ENCODE data around the gene ZNF853. TPM values are rescaled to one million over a fixed set of nuclear protein-coding genes. Genes with fewer than 3 reads are reported as not detected.
A peak's percentile ranks its signal among the peaks of the same experiment; 100 is the strongest.

ZNF853 gene
- total and polyA plus RNA-seq, 10 of the 15 experiments (the other 5 are each of a cell fraction or from before 2014, with no cell fraction given) = 0.04 to 0.26 (median 0.05) TPM; not detected in 4

- Histone ChIP-seq H3K9ac (ENCODE audit: control insufficient read depth, insufficient read depth, low read length) (no peak overlapping the region), H2AFZ (ENCODE audit: control insufficient read depth, low read depth, low read length) (no peak overlapping the region), H3K36me3 (ENCODE audit: control insufficient read depth in 2 of 2, insufficient read depth in 2 of 2, low read length in 1 of 2) (peaks cover 5 to 37% of the 10 kb centered on the region in 2 experiments), H3K4me2 (ENCODE audit: control insufficient read depth, insufficient read depth) (no peak overlapping the region), H3K79me2 (ENCODE audit: control insufficient read depth, insufficient read depth, low read length) (peaks cover under 1% of the 10 kb centered on the region; the same call in 1 of the 2 replicates), H4K20me1 (ENCODE audit: control insufficient read depth, insufficient read depth) (no peaks in the 10 kb centered on the region), H3K9me3 (replicated peaks; ENCODE audit: control insufficient read depth, insufficient read depth, low read length) (no peaks in the 10 kb centered on the region; the same call in 2 of the 3 replicates), H3K4me1 (ENCODE audit: control insufficient read depth, insufficient read depth, low read length) (no peaks in the 10 kb centered on the region), H3K27me3 (replicated peaks in 1 of 2; ENCODE audit: control insufficient read depth in 2 of 2, insufficient read depth in 2 of 2, low read length in 1 of 2) (no peaks in the 10 kb centered on the region), H3K27ac (ENCODE audit: control insufficient read depth, insufficient read depth) (no peak overlapping the region), H3K4me3 (no peak overlapping the region)
- WGBS (ENCODE audit: insufficient coverage, insufficient replicate concordance, low lambda C conversion rate, missing lambda C conversion rate) = 99% methylated on average over 21 of the region's 21 CpGs
- ChIA-PET CTCF (no interaction called here), POLR2A (no interaction called here), SMC1A (ENCODE audit: uncharacterized antibody, unreplicated experiment) (no interaction called here), RAD21 (ENCODE audit: unreplicated experiment) (no interaction called here)
- BruUV-seq (replicated peaks) = no TSS peak
- in situ Hi-C loops (cut with MboI) = no loop called here
- no peak for ATAC-seq
- no peak for DNase-seq (ENCODE audit: low read depth, low spot score)
- intact Hi-C loops (cut with micrococcal nuclease; ENCODE audit: unreplicated experiment) = no loop called here
- no peak for FAIRE-seq
- TF ChIP-seq POLR2A (IDR thresholded peaks at IDR 0.05; ENCODE audit: low read depth, low read length) = peak; percentile 26; the same call in 1 of the 2 replicates
- no peak for TF ChIP-seq IKZF1 (conservative IDR thresholded peaks at IDR 0.05)
These were observed 28.7 kb downstream of the ZNF853 start for GRCh38 chr7:6643915-6644625.

- Histone ChIP-seq H3K4me1 (ENCODE audit: control insufficient read depth, insufficient read depth, low read length) (no peaks in the 10 kb centered on the region), H3K27ac (ENCODE audit: control insufficient read depth, insufficient read depth) (no peak overlapping the region), H3K9ac (ENCODE audit: control insufficient read depth, insufficient read depth, low read length) (no peak overlapping the region), H3K36me3 (ENCODE audit: control insufficient read depth in 2 of 2, insufficient read depth in 2 of 2, low read length in 1 of 2) (peaks cover 5 to 42% of the 10 kb centered on the region in 2 experiments), H3K79me2 (ENCODE audit: control insufficient read depth, insufficient read depth, low read length) (no peaks in the 10 kb centered on the region), H3K4me3 (no peak overlapping the region), H3K4me2 (ENCODE audit: control insufficient read depth, insufficient read depth) (no peak overlapping the region), H2AFZ (ENCODE audit: control insufficient read depth, low read depth, low read length) (no peak overlapping the region), H3K27me3 (replicated peaks in 1 of 2; ENCODE audit: control insufficient read depth in 2 of 2, insufficient read depth in 2 of 2, low read length in 1 of 2) (no peaks in the 10 kb centered on the region), H4K20me1 (ENCODE audit: control insufficient read depth, insufficient read depth) (no peaks in the 10 kb centered on the region), H3K9me3 (replicated peaks; ENCODE audit: control insufficient read depth, insufficient read depth, low read length) (no peaks in the 10 kb centered on the region; the same call in 2 of the 3 replicates)
- ATAC-seq (no peak), DNase-seq (ENCODE audit: low read depth, low spot score) (no peak), FAIRE-seq (no peak)
- ChIA-PET POLR2A (no interaction called here), SMC1A (ENCODE audit: uncharacterized antibody, unreplicated experiment) (no interaction called here), RAD21 (ENCODE audit: unreplicated experiment) (no interaction called here), CTCF (no interaction called here)
- no TSS peak for BruUV-seq (replicated peaks)
- intact Hi-C loops (cut with micrococcal nuclease; ENCODE audit: unreplicated experiment) (no loop called here), in situ Hi-C loops (cut with MboI) (no loop called here)
- WGBS (ENCODE audit: insufficient coverage, insufficient replicate concordance, low lambda C conversion rate, missing lambda C conversion rate) = 92% methylated on average over 9 of the region's 10 CpGs
- no peak for TF ChIP-seq BCL3 (IDR thresholded peaks at IDR 0.05; ENCODE audit: borderline replicate concordance, insufficient read depth, low read depth, low read length, poor library complexity, severe bottlenecking)
- TF ChIP-seq MTA2 (IDR thresholded peaks at IDR 0.05; ENCODE audit: low read depth) = no peak
- no peak for TF ChIP-seq CREM (IDR thresholded peaks at IDR 0.05; ENCODE audit: low read depth)
- TF ChIP-seq ESRRA (IDR thresholded peaks at IDR 0.05; ENCODE audit: low read length) = no peak
- TF ChIP-seq ATF2 (IDR thresholded peaks at IDR 0.05; ENCODE audit: low read length) = no peak
- no peak for TF ChIP-seq RB1 (IDR thresholded peaks at IDR 0.05; ENCODE audit: borderline replicate concordance)
- no peak for TF ChIP-seq RUNX3 (IDR thresholded peaks at IDR 0.05; ENCODE audit: low read length)
- TF ChIP-seq, protein P1, sequence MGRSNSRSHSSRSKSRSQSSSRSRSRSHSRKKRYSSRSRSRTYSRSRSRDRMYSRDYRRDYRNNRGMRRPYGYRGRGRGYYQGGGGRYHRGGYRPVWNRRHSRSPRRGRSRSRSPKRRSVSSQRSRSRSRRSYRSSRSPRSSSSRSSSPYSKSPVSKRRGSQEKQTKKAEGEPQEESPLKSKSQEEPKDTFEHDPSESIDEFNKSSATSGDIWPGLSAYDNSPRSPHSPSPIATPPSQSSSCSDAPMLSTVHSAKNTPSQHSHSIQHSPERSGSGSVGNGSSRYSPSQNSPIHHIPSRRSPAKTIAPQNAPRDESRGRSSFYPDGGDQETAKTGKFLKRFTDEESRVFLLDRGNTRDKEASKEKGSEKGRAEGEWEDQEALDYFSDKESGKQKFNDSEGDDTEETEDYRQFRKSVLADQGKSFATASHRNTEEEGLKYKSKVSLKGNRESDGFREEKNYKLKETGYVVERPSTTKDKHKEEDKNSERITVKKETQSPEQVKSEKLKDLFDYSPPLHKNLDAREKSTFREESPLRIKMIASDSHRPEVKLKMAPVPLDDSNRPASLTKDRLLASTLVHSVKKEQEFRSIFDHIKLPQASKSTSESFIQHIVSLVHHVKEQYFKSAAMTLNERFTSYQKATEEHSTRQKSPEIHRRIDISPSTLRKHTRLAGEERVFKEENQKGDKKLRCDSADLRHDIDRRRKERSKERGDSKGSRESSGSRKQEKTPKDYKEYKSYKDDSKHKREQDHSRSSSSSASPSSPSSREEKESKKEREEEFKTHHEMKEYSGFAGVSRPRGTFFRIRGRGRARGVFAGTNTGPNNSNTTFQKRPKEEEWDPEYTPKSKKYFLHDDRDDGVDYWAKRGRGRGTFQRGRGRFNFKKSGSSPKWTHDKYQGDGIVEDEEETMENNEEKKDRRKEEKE (IDR thresholded peaks at IDR 0.05) = no peak
- no peak for TF ChIP-seq BACH1 (IDR thresholded peaks at IDR 0.05; ENCODE audit: borderline replicate concordance)
These were observed 29.3 kb downstream of the ZNF853 start for GRCh38 chr7:6644728-6645127.
